Gastrocnemius medialis (tissue), 4 donors: Measurements from ENCODE around the gene MPP3. TPM values are rescaled to one million over a fixed set of nuclear protein-coding genes. Genes with fewer than 3 reads are reported as not detected.

Experiments
- ATAC-seq, 2 donors: fragments of 150-250 bp; one replicate each; pipeline ENCODE4 v1.9.1; 2016
- DNase-seq, 2 donors: peaks; one replicate each; pipeline ENCODE4 v3.0.0-alpha.2; 2019
- H3K27ac ChIP-seq, 4 donors: fragments of 200-600 bp; sonication (generic); 1 replicate in 1 of 4; 2 replicates in 3 of 4; pipeline ENCODE4 v1.5.1; 2016 to 2018; ENCODE audit warnings: mild to moderate bottlenecking in 2 of 4, moderate library complexity in 1 of 4
- H3K27me3 ChIP-seq, 3 donors: fragments of 200-600 bp; sonication (generic) in 2 of 3; 1 replicate in 1 of 3; 2 replicates in 2 of 3; pipeline versions ENCODE4 v1.5.1 to v1.6.0; 2016 to 2019; ENCODE audit warnings: mild to moderate bottlenecking in 1 of 3, moderate library complexity in 1 of 3
- H3K36me3 ChIP-seq, 2 donors: fragments of 200-600 bp; sonication (generic) in 1 of 2; one replicate each; pipeline ENCODE4 v1.5.1; 2017 to 2018
- H3K4me1 ChIP-seq, 2 donors: fragments of 200-600 bp; sonication (generic) in 1 of 2; one replicate each; pipeline ENCODE4 v1.5.1; 2016 to 2017; ENCODE audit warnings: mild to moderate bottlenecking in 2 of 2
- H3K4me3 ChIP-seq, 4 donors: fragments of 200-600 bp; sonication (generic) in 3 of 4; 1 replicate in 1 of 4; 2 replicates in 3 of 4; pipeline ENCODE4 v1.5.1; 2016 to 2019; ENCODE audit warnings: mild to moderate bottlenecking in 2 of 4
- H3K9me3 ChIP-seq, 3 donors: fragments of 200-600 bp; sonication (generic) in 2 of 3; 1 replicate in 1 of 3; 2 replicates in 2 of 3; pipeline ENCODE4 v1.5.1; 2016 to 2019
- CTCF ChIP-seq, 5 experiments: fragments of 450-650 bp in 3 of 5; fragments of 200-600 bp in 2 of 5; sonication (generic) in 2 of 5; IDR thresholded peaks in 4 of 5; conservative IDR thresholded peaks in 1 of 5; 1 replicate in 4 of 5; 2 replicates in 1 of 5; pipeline ENCODE4 v1.5.1; 2016 to 2019; ENCODE audit warnings: antibody characterized with exemption in 5 of 5, mild to moderate bottlenecking in 3 of 5, moderate library complexity in 3 of 5
- POLR2A ChIP-seq, 2 donors: fragments of 450-650 bp; IDR thresholded peaks; one replicate each; pipeline ENCODE4 v1.6.1; 2017; ENCODE audit warnings: antibody characterized with exemption in 2 of 2, mild to moderate bottlenecking in 2 of 2, moderate library complexity in 2 of 2
- in situ Hi-C, 4 donors: fragments of 200-750 bp; cut with MboI; loops; one replicate each; pipeline versions ENCODE4 v1.15.0 to v1.8.0; 2017; ENCODE audit warnings: low sequenced_read_pairs in 4 of 4
- intact Hi-C: fragments of 100-400 bp; cut with DNase I; formaldehyde crosslinking; loops from one replicate; pipeline ENCODE4 v1.15.1; 2023; ENCODE audit warnings: low total_unique reads
- total RNA-seq, 4 donors: library from RNA; depleted of rRNA; stranded (reverse); fragments of >200 nt; gene quantifications; one replicate each; pipeline versions ENCODE4 v1.1.0 to v1.2.3, GENCODE V29; 2016

Gene MPP3
- total RNA-seq, 4 donors from 2014 or later: 0.12 to 2.4 (median 1.1) TPM

DNA sequence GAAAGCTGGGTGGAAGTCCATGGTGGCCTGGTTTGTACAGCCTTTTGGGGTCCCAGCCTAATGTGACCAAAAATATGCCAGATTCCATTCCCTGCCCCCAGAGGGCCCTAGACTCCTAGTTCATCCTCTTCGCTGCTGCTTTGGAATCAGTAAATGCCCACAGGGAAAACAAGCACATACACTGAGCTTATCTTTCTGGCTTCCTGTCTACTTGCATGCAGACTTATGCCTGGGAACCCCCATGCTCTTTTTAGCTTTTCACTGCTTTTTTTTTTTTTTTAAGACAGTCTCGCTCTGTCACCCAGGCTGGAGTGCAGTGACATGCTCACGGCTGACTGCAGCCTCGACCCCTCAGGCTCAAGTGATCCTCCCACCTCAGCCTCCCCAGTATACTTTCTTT is 7.9 kb upstream of the MPP3 start:
- H3K27me3 ChIP-seq: no peaks in the 10 kb centered on the region
- TF ChIP-seq CTCF (IDR thresholded peaks at IDR 0.05 in 4 of 5, conservative IDR thresholded peaks at IDR 0.05 in 1 of 5): no peak
- intact Hi-C loops: no loop called here
- in situ Hi-C loops: loop anchor here in 1 of 4 donors (10.0 kb wide), 2 partner anchors 56 to 146 kb away; partner anchors contain the start of gene CFAP97D1
- ATAC-seq: no peak
- H3K36me3 ChIP-seq: no peaks in the 10 kb centered on the region
- DNase-seq: no peak
- no peak overlapping the region for H3K27ac ChIP-seq
- peaks cover 11 to 26% of the 10 kb centered on the region in 2 donors for H3K4me1 ChIP-seq
- H3K4me3 ChIP-seq: no peak overlapping the region
- no peaks in the 10 kb centered on the region for H3K9me3 ChIP-seq

DNA sequence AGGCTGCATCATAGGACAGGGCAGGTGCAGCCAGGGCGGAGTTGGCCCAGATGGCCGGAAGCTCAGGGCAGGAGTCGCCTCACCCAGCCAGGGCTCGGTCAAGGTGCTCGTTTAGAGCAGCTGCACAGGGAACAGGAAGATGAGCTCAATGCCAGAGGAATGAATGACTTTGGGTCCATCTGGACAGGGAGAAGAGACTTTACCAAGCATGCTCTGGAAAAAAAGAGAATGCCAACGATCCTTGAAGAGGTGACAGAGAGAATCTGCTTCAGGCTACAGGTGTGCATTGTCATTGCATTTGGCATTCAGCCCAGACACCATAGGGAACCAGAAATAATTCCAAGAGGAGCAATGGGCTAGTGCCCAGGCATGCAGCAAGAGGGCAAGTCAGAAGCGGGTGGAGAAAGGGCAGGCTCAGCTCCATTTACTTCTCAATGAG is 6.7 kb upstream of the MPP3 start:
- intact Hi-C loops: no loop called here
- peak; percentile 29 to 56 for DNase-seq

GRCh38 chr17:43834106-43834505 is 1.2 kb upstream of the MPP3 start:
- TF ChIP-seq POLR2A (IDR thresholded peaks at IDR 0.05): no peak
- no peak for TF ChIP-seq CTCF (IDR thresholded peaks at IDR 0.05 in 4 of 5, conservative IDR thresholded peaks at IDR 0.05 in 1 of 5)
- no peak for ATAC-seq

More for the DNA sequence above, 6.7 kb upstream of the MPP3 start:
- no peaks in the 10 kb centered on the region for H3K9me3 ChIP-seq
- no peak overlapping the region for H3K4me3 ChIP-seq
- ATAC-seq: peak; percentile 40 to 78
- TF ChIP-seq CTCF (IDR thresholded peaks at IDR 0.05 in 4 of 5, conservative IDR thresholded peaks at IDR 0.05 in 1 of 5) (no peak), POLR2A (IDR thresholded peaks at IDR 0.05) (no peak)
- H3K27me3 ChIP-seq: no peaks in the 10 kb centered on the region
- peak overlapping the region in 2 of 4 donors; percentile 5 to 39 for H3K27ac ChIP-seq
- peaks cover 10 to 26% of the 10 kb centered on the region in 2 donors for H3K4me1 ChIP-seq
- in situ Hi-C loops: loop anchor here in 1 of 4 donors (10.0 kb wide), 2 partner anchors 55 to 145 kb away; partner anchors contain the start of gene CFAP97D1
- H3K36me3 ChIP-seq: no peaks in the 10 kb centered on the region

GRCh38 chr17:43832168-43832975 is 574 bp downstream of the MPP3 start:
- TF ChIP-seq POLR2A (IDR thresholded peaks at IDR 0.05): no peak
- in situ Hi-C loops: no loop called here
- peak overlapping the region in 2 of 4 donors; percentile 16 to 35 for H3K27ac ChIP-seq
- DNase-seq (peak in 1 of 2 donors; percentile 21), ATAC-seq (peak; percentile 64 to 71)
- H3K4me3 ChIP-seq: peak overlapping the region; percentile 46 to 77 (median 68)
- H3K9me3 ChIP-seq: no peaks in the 10 kb centered on the region
- intact Hi-C loops: no loop called here
- H3K36me3 ChIP-seq: no peaks in the 10 kb centered on the region
- H3K4me1 ChIP-seq: peaks cover 4 to 5% of the 10 kb centered on the region in 2 donors
- H3K27me3 ChIP-seq: no peaks in the 10 kb centered on the region

More at GRCh38 chr17:43834106-43834505, 1.2 kb upstream of the MPP3 start:
- no peak for DNase-seq
- H3K36me3 ChIP-seq: no peaks in the 10 kb centered on the region
- no peaks in the 10 kb centered on the region for H3K9me3 ChIP-seq
- H3K4me3 ChIP-seq: no peak overlapping the region
- intact Hi-C loops (no loop called here), in situ Hi-C loops (no loop called here)
- peaks cover 4 to 5% of the 10 kb centered on the region in 2 donors for H3K4me1 ChIP-seq
- no peak overlapping the region for H3K27ac ChIP-seq
- no peaks in the 10 kb centered on the region for H3K27me3 ChIP-seq

DNA sequence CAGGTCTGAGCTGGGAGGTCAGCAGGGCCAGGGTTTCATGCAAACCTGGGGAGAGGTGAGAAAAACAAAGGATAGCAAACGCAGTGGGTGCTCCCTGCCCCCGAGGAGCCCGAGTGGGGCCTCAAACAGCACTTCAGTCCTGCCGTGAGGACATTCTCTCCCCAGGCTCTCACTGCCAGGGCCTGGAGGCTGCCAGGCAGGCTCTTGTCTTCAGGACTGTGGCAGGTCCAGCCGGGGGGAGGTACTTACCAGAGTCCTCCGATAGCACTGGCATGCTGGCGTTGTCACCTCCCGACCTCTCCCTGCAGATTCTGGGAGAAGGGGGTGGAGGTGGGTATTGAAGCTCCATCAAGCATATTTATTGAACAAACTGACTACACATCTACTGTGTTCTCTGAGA is 1.3 kb downstream of the MPP3 start:
- H3K27me3 ChIP-seq: no peaks in the 10 kb centered on the region
- DNase-seq (no peak), ATAC-seq (no peak)
- H3K4me1 ChIP-seq: peaks cover 4 to 5% of the 10 kb centered on the region in 2 donors
- H3K36me3 ChIP-seq: no peaks in the 10 kb centered on the region
- H3K4me3 ChIP-seq: no peak overlapping the region
- in situ Hi-C loops: no loop called here
- no peaks in the 10 kb centered on the region for H3K9me3 ChIP-seq
- intact Hi-C loops: no loop called here
- TF ChIP-seq CTCF (IDR thresholded peaks at IDR 0.05 in 4 of 5, conservative IDR thresholded peaks at IDR 0.05 in 1 of 5) (no peak), POLR2A (IDR thresholded peaks at IDR 0.05) (no peak)
- no peak overlapping the region for H3K27ac ChIP-seq
